ENCODE results near the gene ANKRD44. TPM values are rescaled to one million over a fixed set of nuclear protein-coding genes. Genes with fewer than 3 reads are reported as not detected.
"Not testable (repeated sequence)": the region's sequence is repeated elsewhere in the genome, so short reads cannot be mapped to it uniquely, and the experiment has no call there.

ANKRD44 gene
- total RNA-seq, 1 donor from 2014 or later: 8.1 TPM

DNA sequence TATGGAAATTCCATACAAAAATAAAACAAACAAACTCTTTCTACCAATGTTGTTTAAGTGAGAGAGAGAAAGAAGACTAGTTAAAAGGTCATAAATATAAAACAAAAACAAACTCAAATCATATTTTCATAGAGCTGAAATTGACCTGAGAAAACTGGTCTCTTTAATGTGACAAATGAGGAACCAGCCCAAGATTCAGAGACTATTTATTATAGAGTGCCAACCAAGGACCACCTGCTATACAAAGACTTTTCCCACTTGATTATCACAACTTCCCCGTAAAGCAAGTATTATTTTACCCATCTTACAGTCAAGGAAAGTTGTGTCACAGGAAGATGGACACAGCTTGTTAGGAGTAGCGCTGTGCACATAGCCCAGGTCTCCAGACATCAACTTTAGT lies 13.3 kb downstream of the ANKRD44 start:
- Mint-ChIP-seq H3K36me3 (ENCODE audit: low read depth, unreplicated experiment) (no peaks in the 10 kb centered on the region), H3K9me3 (ENCODE audit: unreplicated experiment) (no peaks in the 10 kb centered on the region), H3K27ac (ENCODE audit: unreplicated experiment) (no peak overlapping the region), H3K4me1 (ENCODE audit: unreplicated experiment) (no peaks in the 10 kb centered on the region), H3K4me3 (ENCODE audit: unreplicated experiment) (no peak overlapping the region), H3K27me3 (ENCODE audit: unreplicated experiment) (peaks cover 4% of the 10 kb centered on the region)
- DNase-seq (ENCODE audit: low spot score): no peak
- TF ChIP-seq, protein P1, sequence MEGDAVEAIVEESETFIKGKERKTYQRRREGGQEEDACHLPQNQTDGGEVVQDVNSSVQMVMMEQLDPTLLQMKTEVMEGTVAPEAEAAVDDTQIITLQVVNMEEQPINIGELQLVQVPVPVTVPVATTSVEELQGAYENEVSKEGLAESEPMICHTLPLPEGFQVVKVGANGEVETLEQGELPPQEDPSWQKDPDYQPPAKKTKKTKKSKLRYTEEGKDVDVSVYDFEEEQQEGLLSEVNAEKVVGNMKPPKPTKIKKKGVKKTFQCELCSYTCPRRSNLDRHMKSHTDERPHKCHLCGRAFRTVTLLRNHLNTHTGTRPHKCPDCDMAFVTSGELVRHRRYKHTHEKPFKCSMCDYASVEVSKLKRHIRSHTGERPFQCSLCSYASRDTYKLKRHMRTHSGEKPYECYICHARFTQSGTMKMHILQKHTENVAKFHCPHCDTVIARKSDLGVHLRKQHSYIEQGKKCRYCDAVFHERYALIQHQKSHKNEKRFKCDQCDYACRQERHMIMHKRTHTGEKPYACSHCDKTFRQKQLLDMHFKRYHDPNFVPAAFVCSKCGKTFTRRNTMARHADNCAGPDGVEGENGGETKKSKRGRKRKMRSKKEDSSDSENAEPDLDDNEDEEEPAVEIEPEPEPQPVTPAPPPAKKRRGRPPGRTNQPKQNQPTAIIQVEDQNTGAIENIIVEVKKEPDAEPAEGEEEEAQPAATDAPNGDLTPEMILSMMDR (IDR thresholded peaks at IDR 0.05; ENCODE audit: unreplicated experiment): no peak

DNA sequence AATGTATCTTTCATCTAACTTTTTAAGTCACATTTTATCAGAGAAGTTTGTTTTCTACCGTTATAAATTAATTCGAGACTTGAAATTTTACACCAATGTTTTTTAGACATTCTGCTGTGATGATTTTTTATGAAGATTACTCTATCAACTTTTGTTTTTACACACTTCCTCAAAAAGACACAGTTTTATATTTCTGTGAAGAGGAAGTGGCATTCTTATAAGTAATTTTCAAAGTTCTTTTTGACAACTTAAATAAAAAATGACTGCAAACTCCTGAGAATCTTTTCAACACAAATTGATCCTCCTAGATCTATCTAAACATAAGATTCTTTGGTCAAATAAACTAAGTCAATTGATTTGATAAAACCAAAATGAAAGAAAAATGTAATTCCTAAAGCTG lies 13.7 kb downstream of the ANKRD44 start:
- Mint-ChIP-seq H3K9me3 (ENCODE audit: unreplicated experiment) (no peaks in the 10 kb centered on the region), H3K4me3 (ENCODE audit: unreplicated experiment) (no peak overlapping the region), H3K27me3 (ENCODE audit: unreplicated experiment) (peaks cover 4% of the 10 kb centered on the region), H3K36me3 (ENCODE audit: low read depth, unreplicated experiment) (no peaks in the 10 kb centered on the region), H3K27ac (ENCODE audit: unreplicated experiment) (no peak overlapping the region), H3K4me1 (ENCODE audit: unreplicated experiment) (no peaks in the 10 kb centered on the region)
- DNase-seq (ENCODE audit: low spot score): no peak
- TF ChIP-seq, protein P1 (IDR thresholded peaks at IDR 0.05; ENCODE audit: unreplicated experiment): no peak

DNA sequence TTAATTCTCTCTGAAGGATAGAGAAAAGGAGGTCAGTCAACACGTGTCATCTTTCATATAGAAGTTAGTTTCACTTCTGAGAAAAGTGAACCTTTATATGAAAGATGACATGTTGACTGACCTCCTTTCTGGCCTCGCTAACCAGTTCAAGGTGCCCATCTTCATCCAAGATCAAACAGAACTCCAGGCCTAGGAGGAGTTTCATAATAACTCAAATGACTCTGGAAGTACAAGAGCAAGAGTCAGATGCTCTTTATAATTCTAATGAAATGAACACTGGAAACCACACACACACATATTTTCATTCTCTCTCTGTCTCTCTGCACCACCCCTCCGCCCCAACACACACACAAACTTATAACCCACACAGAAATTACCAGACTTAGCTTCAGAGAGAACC lies 16.3 kb downstream of the ANKRD44 start:
- no peaks in the 10 kb centered on the region for H3K27me3 Mint-ChIP-seq (ENCODE audit: unreplicated experiment)
- no peak overlapping the region for H3K4me3 Mint-ChIP-seq (ENCODE audit: unreplicated experiment)
- H3K4me1 Mint-ChIP-seq (ENCODE audit: unreplicated experiment): no peaks in the 10 kb centered on the region
- H3K27ac Mint-ChIP-seq (ENCODE audit: unreplicated experiment): no peak overlapping the region
- H3K36me3 Mint-ChIP-seq (ENCODE audit: low read depth, unreplicated experiment): no peaks in the 10 kb centered on the region
- H3K9me3 Mint-ChIP-seq (ENCODE audit: unreplicated experiment): no peaks in the 10 kb centered on the region
- TF ChIP-seq, protein P1 (IDR thresholded peaks at IDR 0.05; ENCODE audit: unreplicated experiment): no peak
- DNase-seq (ENCODE audit: low spot score): no peak

DNA sequence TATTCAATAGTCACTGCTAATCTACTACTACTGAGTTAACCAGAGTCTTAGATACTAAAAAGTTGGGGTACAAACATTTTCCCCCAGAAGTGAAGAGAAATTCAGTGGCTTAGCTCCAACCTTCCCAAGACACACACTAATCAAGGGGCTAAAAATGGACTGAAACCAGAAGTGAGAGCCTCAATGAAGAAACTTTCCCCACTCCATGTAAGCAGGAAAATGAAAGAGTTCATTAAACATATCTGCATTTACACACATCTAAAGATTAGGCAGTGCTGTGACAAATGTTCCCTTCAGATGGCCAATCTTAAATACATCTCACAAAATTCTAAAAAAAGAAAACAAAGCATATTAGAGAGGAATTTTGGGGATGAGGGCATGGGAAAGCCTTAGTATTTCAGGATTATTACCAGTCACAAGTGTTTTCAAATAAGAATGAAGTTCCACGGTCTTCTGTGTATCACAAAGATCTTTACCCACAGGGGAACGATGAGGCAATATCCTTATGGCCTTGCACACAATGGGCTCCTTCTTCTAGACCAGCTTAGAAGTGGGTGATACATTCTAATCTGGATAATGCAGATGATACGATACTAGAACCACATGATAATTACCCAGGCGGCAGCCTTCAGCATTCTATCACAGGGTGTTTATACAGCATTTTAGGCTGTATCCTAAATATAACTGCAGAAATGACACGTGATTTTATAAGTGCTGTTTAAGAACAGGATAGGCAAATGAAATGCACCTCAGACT lies 17.1 kb downstream of the ANKRD44 start:
- TF ChIP-seq, protein P1 (IDR thresholded peaks at IDR 0.05; ENCODE audit: unreplicated experiment): no peak
- no peak overlapping the region for H3K27ac Mint-ChIP-seq (ENCODE audit: unreplicated experiment)
- no peaks in the 10 kb centered on the region for H3K27me3 Mint-ChIP-seq (ENCODE audit: unreplicated experiment)
- no peaks in the 10 kb centered on the region for H3K36me3 Mint-ChIP-seq (ENCODE audit: low read depth, unreplicated experiment)
- H3K9me3 Mint-ChIP-seq (ENCODE audit: unreplicated experiment): no peaks in the 10 kb centered on the region
- H3K4me1 Mint-ChIP-seq (ENCODE audit: unreplicated experiment): no peaks in the 10 kb centered on the region
- DNase-seq (ENCODE audit: low spot score): no peak
- H3K4me3 Mint-ChIP-seq (ENCODE audit: unreplicated experiment): no peak overlapping the region

DNA sequence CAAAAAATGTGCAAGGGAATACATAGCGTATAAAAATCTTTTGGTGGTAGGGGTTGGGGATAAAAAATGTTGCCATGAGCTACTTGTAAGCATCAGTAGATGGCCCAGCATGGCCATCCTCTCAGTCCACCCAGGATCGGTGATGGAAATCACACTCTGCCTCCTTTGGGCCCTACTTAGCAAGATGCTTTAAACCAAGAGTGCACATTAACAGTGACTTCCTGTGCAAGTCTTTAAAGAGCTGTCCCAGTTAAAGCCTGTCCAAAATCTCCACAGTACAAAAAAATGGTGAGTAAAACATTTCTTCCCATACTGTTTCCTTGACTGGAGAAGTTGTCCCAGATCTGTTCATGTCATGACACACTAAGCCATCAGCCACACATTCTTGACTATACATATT lies 18.0 kb downstream of the ANKRD44 start:
- Mint-ChIP-seq H3K4me1 (ENCODE audit: unreplicated experiment) (no peaks in the 10 kb centered on the region), H3K36me3 (ENCODE audit: low read depth, unreplicated experiment) (no peaks in the 10 kb centered on the region), H3K4me3 (ENCODE audit: unreplicated experiment) (no peak overlapping the region), H3K9me3 (ENCODE audit: unreplicated experiment) (no peaks in the 10 kb centered on the region), H3K27ac (ENCODE audit: unreplicated experiment) (no peak overlapping the region), H3K27me3 (ENCODE audit: unreplicated experiment) (no peaks in the 10 kb centered on the region)
- DNase-seq (ENCODE audit: low spot score): no peak
- TF ChIP-seq, protein P1 (IDR thresholded peaks at IDR 0.05; ENCODE audit: unreplicated experiment): no peak

DNA sequence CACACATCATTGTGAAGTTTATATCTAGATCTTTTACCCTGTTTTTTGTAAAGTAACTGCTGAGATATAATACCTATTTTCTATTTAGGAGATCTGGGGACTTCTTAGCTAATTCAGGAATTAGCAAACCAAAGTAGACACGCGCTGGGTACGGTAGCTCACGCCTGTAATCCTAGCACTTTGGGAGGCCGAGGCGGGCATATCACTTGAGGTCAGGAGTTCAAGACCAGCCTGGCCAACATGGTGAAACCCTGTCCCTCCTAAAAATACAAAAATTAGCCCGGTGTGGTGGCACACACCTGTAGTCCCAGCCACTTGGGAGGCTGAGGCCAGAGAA lies 23.0 kb downstream of the ANKRD44 start:
- not testable (repeated sequence) for H3K27ac Mint-ChIP-seq (ENCODE audit: unreplicated experiment); H3K9me3 Mint-ChIP-seq (ENCODE audit: unreplicated experiment); H3K4me3 Mint-ChIP-seq (ENCODE audit: unreplicated experiment); DNase-seq (ENCODE audit: low spot score); H3K36me3 Mint-ChIP-seq (ENCODE audit: low read depth, unreplicated experiment); H3K27me3 Mint-ChIP-seq (ENCODE audit: unreplicated experiment); H3K4me1 Mint-ChIP-seq (ENCODE audit: unreplicated experiment)
